C4-2B (cell line): ENCODE results near the gene KIAA2012.

Source experiments
- H3K27ac ChIP-seq: fragments of 450-650 bp; 2 replicates; pipeline ENCODE4 v1.5.1; 2017
- CTCF ChIP-seq: fragments of 450-650 bp; conservative IDR thresholded peaks from 2 replicates; pipeline ENCODE4 v1.5.1; 2017; ENCODE audit warnings: mild to moderate bottlenecking
- ZFX ChIP-seq: fragments of 450-650 bp; IDR thresholded peaks from 2 replicates; pipeline ENCODE4 v1.6.1; 2017

KIAA2012 gene

GRCh38 chr2:202099515-202099914, 26.5 kb downstream of the KIAA2012 start:
- TF ChIP-seq ZFX (no peak), CTCF (no peak)
- no peak overlapping the region for H3K27ac ChIP-seq

- TF ChIP-seq ZFX, result no peak
- no peak for TF ChIP-seq CTCF
- H3K27ac ChIP-seq, result no peak overlapping the region
These were observed 27.1 kb downstream of the KIAA2012 start for GRCh38 chr2:202100176-202100575.

GRCh38 chr2:202101026-202101579, 28.0 kb downstream of the KIAA2012 start:
- TF ChIP-seq CTCF, result no peak
- no peak for TF ChIP-seq ZFX
- H3K27ac ChIP-seq, result no peak overlapping the region

GRCh38 chr2:202102425-202103000, 29.5 kb downstream of the KIAA2012 start:
- TF ChIP-seq ZFX, result no peak
- TF ChIP-seq CTCF, result no peak
- no peak overlapping the region for H3K27ac ChIP-seq

- TF ChIP-seq CTCF, result peak; percentile 81
- TF ChIP-seq ZFX, result no peak
- no peak overlapping the region for H3K27ac ChIP-seq
These were observed 31.3 kb downstream of the KIAA2012 start for GRCh38 chr2:202104286-202104870.

GRCh38 chr2:202105025-202105424, 32.0 kb downstream of the KIAA2012 start:
- TF ChIP-seq ZFX (no peak), CTCF (no peak)
- H3K27ac ChIP-seq, result no peak overlapping the region

- TF ChIP-seq CTCF (no peak), ZFX (no peak)
These were observed 35.3 kb downstream of the KIAA2012 start for GRCh38 chr2:202108345-202108744.

More at GRCh38 chr2:202108345-202108744, 35.3 kb downstream of the KIAA2012 start:
- no peak overlapping the region for H3K27ac ChIP-seq
